BLaER1 treated with 17β-estradiol and CSF1 and Interleukin-3, amounts not matched to agents 10 nM and 100 nM (cell line): ENCODE results near the gene SDCCAG8.

ENCODE experiments used
- H3K27ac ChIP-seq, 11 experiments: shearing (Covaris generic); formaldehyde crosslinking; 2 replicates each; pipeline ENCODE4 v1.8.1; 2022
- H3K27me3 ChIP-seq, 11 experiments: shearing (Covaris generic); formaldehyde crosslinking; 2 replicates each; pipeline ENCODE4 v1.8.1; 2022
- H3K36me3 ChIP-seq, 11 experiments: shearing (Covaris generic); formaldehyde crosslinking; 2 replicates each; pipeline ENCODE4 v1.8.1; 2022
- H3K4me1 ChIP-seq, 10 experiments: shearing (Covaris generic); formaldehyde crosslinking; 2 replicates each; pipeline ENCODE4 v1.8.1; 2022
- H3K4me2 ChIP-seq, 11 experiments: shearing (Covaris generic); formaldehyde crosslinking; 2 replicates each; pipeline ENCODE4 v1.8.1; 2022
- H3K4me3 ChIP-seq, 10 experiments: shearing (Covaris generic); formaldehyde crosslinking; 2 replicates each; pipeline ENCODE4 v1.8.1; 2022
- H3K9ac ChIP-seq, 11 experiments: shearing (Covaris generic); formaldehyde crosslinking; 2 replicates each; pipeline ENCODE4 v1.8.1; 2022
- H3K9me3 ChIP-seq, 11 experiments: shearing (Covaris generic); formaldehyde crosslinking; replicated peaks in 1 of 11; 2 replicates each; pipeline ENCODE4 v1.8.1; 2022
- H4K20me1 ChIP-seq, 11 experiments: shearing (Covaris generic); formaldehyde crosslinking; 2 replicates each; pipeline ENCODE4 v1.8.1; 2022
- Cebpa-rat ChIP-seq, 11 experiments: shearing (Covaris generic); IDR thresholded peaks; 2 replicates each; pipeline ENCODE4 v1.8.1; 2022

The SDCCAG8 gene

GRCh38 chr1:243256590-243256989, 749 bp downstream of the SDCCAG8 start:
- no peaks in the 10 kb centered on the region for H3K27me3 ChIP-seq
- peak overlapping the region; percentile 87 to 98 (median 94) for H3K9ac ChIP-seq
- H3K9me3 ChIP-seq, result peaks cover 0 to 8% (median 5%) of the 10 kb centered on the region in 11 experiments; a peak in 13 of 22 replicates
- peak overlapping the region; percentile 91 to 99 (median 95) for H3K27ac ChIP-seq
- peak overlapping the region; percentile 76 to 99 (median 86) for H3K4me2 ChIP-seq
- H3K4me1 ChIP-seq, result peaks cover 19 to 56% (median 37%) of the 10 kb centered on the region in 10 experiments
- no peak for TF ChIP-seq Cebpa-rat (IDR thresholded peaks at IDR 0.05)
- peaks cover 0 to 10% (median 5%) of the 10 kb centered on the region in 11 experiments; a peak in 14 of 22 replicates for H3K36me3 ChIP-seq
- peak overlapping the region; percentile 76 to 94 (median 83) for H3K4me3 ChIP-seq
- H4K20me1 ChIP-seq, result peaks cover 0 to 21% (median 13%) of the 10 kb centered on the region in 11 experiments; a peak in 15 of 22 replicates

- no peak for TF ChIP-seq Cebpa-rat (IDR thresholded peaks at IDR 0.05)
- peaks cover 0 to 5% (median 0%) of the 10 kb centered on the region in 11 experiments; a peak in 2 of 22 replicates for H3K36me3 ChIP-seq
- peak overlapping the region in 7 of 10 experiments; percentile 76 to 94 (median 84); a peak in 13 of 20 replicates for H3K4me3 ChIP-seq
- H3K4me2 ChIP-seq, result peak overlapping the region; percentile 76 to 99 (median 86); a peak in 21 of 22 replicates
- peak overlapping the region in 8 of 11 experiments; percentile 4 to 98 (median 94); a peak in 10 of 22 replicates for H3K9ac ChIP-seq
- no peaks in the 10 kb centered on the region for H3K27me3 ChIP-seq
- peaks cover 0 to 17% (median 11%) of the 10 kb centered on the region in 11 experiments; a peak in 15 of 22 replicates for H4K20me1 ChIP-seq
- peak overlapping the region; percentile 91 to 99 (median 95); a peak in 18 of 22 replicates for H3K27ac ChIP-seq
- peaks cover 0 to 3% (median 0%) of the 10 kb centered on the region in 11 experiments; a peak in 4 of 22 replicates for H3K9me3 ChIP-seq
- peaks cover 19 to 52% (median 39%) of the 10 kb centered on the region in 10 experiments for H3K4me1 ChIP-seq
These were observed 1.3 kb downstream of the SDCCAG8 start for GRCh38 chr1:243257189-243257588.

GRCh38 chr1:243258731-243259130, 2.9 kb downstream of the SDCCAG8 start:
- Histone ChIP-seq H3K27me3 (no peaks in the 10 kb centered on the region), H3K9me3 (peaks cover 0 to 3% (median 0%) of the 10 kb centered on the region in 11 experiments; a peak in 3 of 22 replicates), H3K4me3 (no peak overlapping the region), H3K27ac (peak overlapping the region in 6 of 11 experiments; percentile 6 to 32 (median 18); a peak in 5 of 22 replicates), H3K4me2 (peak overlapping the region in 6 of 11 experiments; percentile 24 to 99 (median 68); a peak in 11 of 22 replicates), H4K20me1 (peaks cover 0 to 4% (median 2%) of the 10 kb centered on the region in 11 experiments; a peak in 11 of 22 replicates), H3K4me1 (peaks cover 30 to 67% (median 53%) of the 10 kb centered on the region in 10 experiments), H3K9ac (no peak overlapping the region), H3K36me3 (peaks cover 0 to 5% (median 0%) of the 10 kb centered on the region in 11 experiments; a peak in 2 of 22 replicates)
- TF ChIP-seq Cebpa-rat (IDR thresholded peaks at IDR 0.05), result no peak

DNA sequence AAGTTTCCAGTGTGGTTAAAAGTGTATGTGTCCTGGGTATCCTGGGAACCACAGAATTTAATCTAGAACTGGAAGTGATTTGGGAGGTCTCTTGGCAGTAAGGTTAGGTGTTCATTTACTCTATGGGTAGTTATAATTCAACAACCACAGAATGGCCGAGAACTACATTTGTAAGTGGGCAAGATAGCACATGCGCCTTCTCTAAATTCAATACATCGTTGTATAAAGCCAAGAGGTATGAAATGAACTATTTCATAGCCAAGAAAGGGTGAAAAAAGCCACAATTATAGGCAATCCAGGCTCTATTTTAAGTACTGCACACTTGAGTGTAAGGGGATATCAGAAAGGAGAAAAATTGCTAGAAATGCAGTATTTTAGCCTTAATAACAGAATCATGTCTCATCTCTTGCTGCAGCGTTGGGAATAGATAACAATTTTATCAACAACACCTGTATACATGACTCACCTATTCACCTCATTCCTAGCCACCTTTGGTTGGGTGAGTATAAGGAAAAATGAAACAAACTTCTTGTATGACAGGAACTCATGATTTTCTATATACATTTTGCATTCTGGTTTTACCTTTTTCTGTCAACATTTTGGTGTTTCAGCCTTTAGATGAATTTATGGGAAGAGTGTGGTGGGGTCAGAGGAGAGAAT, 4.5 kb downstream of the SDCCAG8 start:
- Histone ChIP-seq H3K9ac (no peak overlapping the region), H3K4me3 (no peak overlapping the region), H3K9me3 (peaks cover 0 to 3% (median 0%) of the 10 kb centered on the region in 11 experiments; a peak in 3 of 22 replicates), H3K4me2 (peak overlapping the region in 8 of 11 experiments; percentile 13 to 72 (median 61); a peak in 17 of 22 replicates), H4K20me1 (no peaks in the 10 kb centered on the region), H3K36me3 (peaks cover 0 to 5% (median 0%) of the 10 kb centered on the region in 11 experiments; a peak in 2 of 22 replicates), H3K27me3 (no peaks in the 10 kb centered on the region), H3K27ac (peak overlapping the region in 7 of 11 experiments; percentile 24 to 46 (median 31); a peak in 9 of 22 replicates), H3K4me1 (peaks cover 46 to 83% (median 69%) of the 10 kb centered on the region in 10 experiments)
- TF ChIP-seq Cebpa-rat (IDR thresholded peaks at IDR 0.05), result no peak

DNA sequence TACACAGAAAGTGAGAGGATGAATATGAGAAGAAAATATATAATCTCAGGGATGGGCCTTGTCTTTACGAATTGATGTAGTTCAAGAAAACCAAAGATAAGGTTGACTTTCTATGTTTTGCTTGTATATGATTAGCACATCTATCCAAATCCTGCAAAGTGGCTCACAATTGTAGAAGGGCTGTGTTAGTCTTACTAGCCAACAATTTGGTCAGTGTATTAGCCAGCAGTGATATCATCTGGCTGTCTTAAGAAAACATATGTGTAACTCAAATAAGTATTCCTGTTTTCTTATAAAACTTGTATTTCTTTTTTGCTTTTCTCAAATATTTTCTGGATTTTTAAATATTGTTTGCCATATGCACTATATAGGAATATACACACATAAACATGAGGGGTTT, 5.5 kb downstream of the SDCCAG8 start:
- H3K4me2 ChIP-seq, result peak overlapping the region in 8 of 11 experiments; percentile 13 to 72 (median 61); a peak in 12 of 22 replicates
- no peak overlapping the region for H3K4me3 ChIP-seq
- no peaks in the 10 kb centered on the region for H4K20me1 ChIP-seq
- peaks cover 0 to 5% (median 0%) of the 10 kb centered on the region in 11 experiments; a peak in 4 of 22 replicates for H3K36me3 ChIP-seq
- H3K4me1 ChIP-seq, result peaks cover 53 to 93% (median 79%) of the 10 kb centered on the region in 10 experiments
- H3K9ac ChIP-seq, result no peak overlapping the region
- H3K27me3 ChIP-seq, result no peaks in the 10 kb centered on the region
- no peak for TF ChIP-seq Cebpa-rat (IDR thresholded peaks at IDR 0.05)
- peaks cover 0 to 3% (median 0%) of the 10 kb centered on the region in 11 experiments; a peak in 3 of 22 replicates for H3K9me3 ChIP-seq
- peak overlapping the region in 8 of 11 experiments; percentile 24 to 46 (median 28); a peak in 10 of 22 replicates for H3K27ac ChIP-seq

- H3K4me2 ChIP-seq, result peak overlapping the region; percentile 73 to 94 (median 81)
- H3K9me3 ChIP-seq, result no peaks in the 10 kb centered on the region
- H3K27me3 ChIP-seq, result no peaks in the 10 kb centered on the region
- peaks cover 72 to 99% (median 89%) of the 10 kb centered on the region in 10 experiments for H3K4me1 ChIP-seq
- H3K9ac ChIP-seq, result peak overlapping the region; percentile 38 to 80 (median 76); a peak in 20 of 22 replicates
- no peaks in the 10 kb centered on the region for H4K20me1 ChIP-seq
- H3K4me3 ChIP-seq, result peak overlapping the region in 5 of 10 experiments; percentile 23 to 35 (median 24); a peak in 7 of 20 replicates
- peaks cover 0 to 4% (median 0%) of the 10 kb centered on the region in 11 experiments; a peak in 4 of 22 replicates for H3K36me3 ChIP-seq
- TF ChIP-seq Cebpa-rat (IDR thresholded peaks at IDR 0.05), result peak in 9 of 11 experiments; percentile 42 to 93 (median 72); a peak in 14 of 22 replicates
- peak overlapping the region; percentile 73 to 97 (median 91); a peak in 21 of 22 replicates for H3K27ac ChIP-seq
These were observed 8.9 kb downstream of the SDCCAG8 start for GRCh38 chr1:243264717-243265116.

GRCh38 chr1:243266231-243266630, 10.4 kb downstream of the SDCCAG8 start:
- H3K27me3 ChIP-seq, result no peaks in the 10 kb centered on the region
- H3K36me3 ChIP-seq, result peaks cover 0 to 4% (median 0%) of the 10 kb centered on the region in 11 experiments; a peak in 3 of 22 replicates
- H3K4me3 ChIP-seq, result no peak overlapping the region
- H3K4me2 ChIP-seq, result peak overlapping the region; percentile 80 to 98 (median 89); a peak in 21 of 22 replicates
- H4K20me1 ChIP-seq, result no peaks in the 10 kb centered on the region
- no peak for TF ChIP-seq Cebpa-rat (IDR thresholded peaks at IDR 0.05)
- H3K4me1 ChIP-seq, result peaks cover 84 to 97% (median 89%) of the 10 kb centered on the region in 10 experiments
- peak overlapping the region in 10 of 11 experiments; percentile 10 to 83 (median 77); a peak in 13 of 22 replicates for H3K9ac ChIP-seq
- H3K9me3 ChIP-seq, result no peaks in the 10 kb centered on the region
- H3K27ac ChIP-seq, result peak overlapping the region; percentile 59 to 97 (median 91); a peak in 21 of 22 replicates

GRCh38 chr1:243267471-243267880, 11.6 kb downstream of the SDCCAG8 start:
- peak overlapping the region; percentile 59 to 97 (median 91); a peak in 21 of 22 replicates for H3K27ac ChIP-seq
- peak in 3 of 11 experiments; percentile 35 to 53 (median 40); a peak in 4 of 22 replicates for TF ChIP-seq Cebpa-rat (IDR thresholded peaks at IDR 0.05)
- no peaks in the 10 kb centered on the region for H3K27me3 ChIP-seq
- peaks cover 83 to 86% (median 85%) of the 10 kb centered on the region in 10 experiments for H3K4me1 ChIP-seq
- H3K4me3 ChIP-seq, result peak overlapping the region in 3 of 10 experiments; percentile 35 to 41 (median 39); a peak in 3 of 20 replicates
- H3K9ac ChIP-seq, result peak overlapping the region; percentile 63 to 83 (median 77); a peak in 21 of 22 replicates
- no peaks in the 10 kb centered on the region for H3K9me3 ChIP-seq
- peaks cover 0 to 16% (median 9%) of the 10 kb centered on the region in 11 experiments; a peak in 10 of 22 replicates for H3K36me3 ChIP-seq
- no peaks in the 10 kb centered on the region for H4K20me1 ChIP-seq
- H3K4me2 ChIP-seq, result peak overlapping the region; percentile 80 to 98 (median 89)
